HepG2 (cell line): ENCODE data around the gene LRP1-AS. TPM values are rescaled to one million over a fixed set of nuclear protein-coding genes. Genes with fewer than 3 reads are reported as not detected.

Source experiments
- ATAC-seq: fragments of 200-7000 bp; cut with Tn5 transposase; 3 replicates; pipeline ENCODE4 v1.9.1; 2020; ENCODE audit warnings: mild to moderate bottlenecking, moderate library complexity
- Bru-seq: library from RNA; stranded (reverse); fragments of 400-500 nt; gene quantifications from one replicate; lab custom pipeline; 2021; lab: Mats Ljungman, UMichigan
- BruChase-seq, 2 experiments: library from RNA; stranded (reverse); fragments of 400-500 nt; gene quantifications; one replicate each; lab custom pipeline; 2021; lab: Mats Ljungman, UMichigan
- BruUV-seq: library from RNA; stranded (reverse); fragments of 400-500 nt; replicated peaks from 2 replicates; lab custom pipeline; 2021; lab: Mats Ljungman, UMichigan
- CTCF ChIA-PET: fragments of 300-600 bp; formaldehyde crosslinking; extraction: SDS; loops from one replicate; lab custom pipeline; 2021; ENCODE audit warnings: low total read pairs, inconsistent platforms, low intra/inter-chr PET ratio; lab: Yijun Ruan, JAX
- POLR2A ChIA-PET: fragments of 350-600 bp; sonication (Branson Sonifier 250); formaldehyde crosslinking; loops from one replicate; lab custom pipeline; 2020; ENCODE audit warnings: antibody characterized with exemption, inconsistent platforms; lab: Yijun Ruan, JAX
- DNase-seq: peaks from one replicate; pipeline ENCODE4 v3.0.0-alpha.2; 2015; ENCODE audit warnings: low spot score
- FAIRE-seq: peaks from 3 replicates; lab custom pipeline; 2011; peaks lifted over from hg19 to GRCh38; lab: Jason Lieb, UNC
- H2AFZ ChIP-seq: one replicate; pipeline ENCODE4 v1.6.1; 2011; ENCODE audit warnings: low read length, inconsistent platforms
- H3K27ac ChIP-seq: fragments of 300-600 bp; 3 replicates; pipeline ENCODE4 v1.8.0; 2011; ENCODE audit warnings: mixed run types, mild to moderate bottlenecking, mixed read lengths, low read length, inconsistent platforms; ENCODE audit not compliant: insufficient read depth; ENCODE audit errors: extremely low read length
- H3K27me3 ChIP-seq, 2 experiments: fragments of 200-600 bp in 1 of 2; 2 replicates in 1 of 2; 3 replicates in 1 of 2; pipeline versions ENCODE4 v1.6.0 to v1.8.0; 2011; ENCODE audit warnings: low read length in 2 of 2, mild to moderate bottlenecking in 2 of 2, moderate library complexity in 2 of 2, inconsistent platforms in 1 of 2; ENCODE audit not compliant: insufficient read depth in 2 of 2, control insufficient read depth in 1 of 2
- H3K36me3 ChIP-seq, 2 experiments: fragments of 200-600 bp in 1 of 2; replicated peaks in 1 of 2; 2 replicates in 1 of 2; 3 replicates in 1 of 2; pipeline versions ENCODE4 v1.5.1 to v1.8.0; 2011; ENCODE audit warnings: low read length in 2 of 2, inconsistent platforms in 1 of 2; ENCODE audit not compliant: insufficient read depth in 2 of 2, control insufficient read depth in 1 of 2
- H3K4me1 ChIP-seq: 2 replicates; pipeline ENCODE4 v1.5.1; 2012; ENCODE audit warnings: low read length, inconsistent platforms; ENCODE audit not compliant: insufficient read depth
- H3K4me2 ChIP-seq: 2 replicates; pipeline ENCODE4 v1.6.0; 2011; ENCODE audit warnings: low read depth, low read length, inconsistent platforms
- H3K4me3 ChIP-seq, 3 experiments: fragments of 200-600 bp in 1 of 3; sonication (generic), shearing (Covaris generic) in 1 of 3; replicated peaks in 1 of 3; 2 replicates each; pipeline ENCODE4 v1.5.1; 2011 to 2016; ENCODE audit warnings: low read length in 3 of 3, inconsistent platforms in 2 of 3, low read depth in 2 of 3, mild to moderate bottlenecking in 2 of 3, control low read depth in 1 of 3, mixed read lengths in 1 of 3; ENCODE audit not compliant: insufficient read depth in 1 of 3
- H3K79me2 ChIP-seq: one replicate; pipeline ENCODE4 v1.6.1; 2011; ENCODE audit warnings: low read length, inconsistent platforms; ENCODE audit not compliant: insufficient read depth
- H3K9ac ChIP-seq: 2 replicates; pipeline ENCODE4 v1.6.0; 2011; ENCODE audit warnings: mild to moderate bottlenecking, low read depth, low read length, inconsistent platforms; ENCODE audit not compliant: insufficient read depth
- H3K9me3 ChIP-seq: 2 replicates; pipeline ENCODE4 v1.5.1; 2012; ENCODE audit warnings: mild to moderate bottlenecking, low read length
- H4K20me1 ChIP-seq: 2 replicates; pipeline ENCODE4 v1.6.0; 2011; ENCODE audit warnings: inconsistent platforms, mild to moderate bottlenecking, low read length, moderate library complexity; ENCODE audit not compliant: insufficient read depth
- HOXA3 ChIP-seq: sonication (generic); formaldehyde crosslinking; IDR thresholded peaks from 2 replicates; pipeline ENCODE4 v1.5.0; 2020; ENCODE audit warnings: missing genetic modification reagents
- NCOR1 ChIP-seq: fragments of 200-600 bp; sonication (generic); IDR thresholded peaks from 2 replicates; pipeline ENCODE4 v1.7.0; 2017; ENCODE audit warnings: antibody characterized with exemption, low read length, borderline replicate concordance
- REPIN1 ChIP-seq: sonication (generic); formaldehyde crosslinking; IDR thresholded peaks from 2 replicates; pipeline ENCODE4 v1.8.0; 2022; ENCODE audit warnings: missing genetic modification reagents, low read depth, mild to moderate bottlenecking, borderline replicate concordance
- ZNF605 ChIP-seq: sonication (generic); formaldehyde crosslinking; IDR thresholded peaks from 2 replicates; pipeline ENCODE4 v1.8.0; 2022; ENCODE audit warnings: mild to moderate bottlenecking, missing genetic modification reagents
- WGBS: methylation state at CpG from one replicate; pipeline ENCODE4 v1.1.6; 2017; ENCODE audit warnings: low lambda C conversion rate; 5-methylcytosine and 5-hydroxymethylcytosine counted together
- in situ Hi-C: cut with HindIII; loops from 2 replicates; pipeline ENCODE4 v1.10.0; 2017; ENCODE audit warnings: low pct_unique_long_range_greater_than_20kb; ENCODE audit not compliant: extremely low pct_ligation_motif_present
- intact Hi-C: fragments of 100-400 bp; cut with micrococcal nuclease; formaldehyde crosslinking; loops from one replicate; pipeline ENCODE4 v1.10.0; 2022; ENCODE audit not compliant: unreplicated experiment
- long read RNA-seq, 2 experiments: library from RNA in 1 of 2; library from polyadenylated mRNA in 1 of 2; stranded (forward) in 1 of 2; unstranded in 1 of 2; transcript quantifications; one replicate each; pipeline ENCODE4 v2.0.0, GENCODE V29; 2019 to 2022
- polyA minus RNA-seq, 3 experiments: library from RNA; depleted of rRNA, polyadenylated mRNA; stranded (reverse); fragments of >200 nt; gene quantifications; 2 replicates each; pipeline ENCODE4 v1.2.3, GENCODE V29; 2011; ENCODE audit warnings: low replicate concordance in 1 of 3
- polyA plus RNA-seq, 8 experiments: library from polyadenylated mRNA; depleted of rRNA in 3 of 8; stranded (reverse) in 7 of 8; unstranded in 1 of 8; fragments of >200 nt; fragmentation: Illumina TruSeq in 4 of 8; extraction: Trizol in 4 of 8; gene quantifications; 2 replicates each; pipeline versions ENCODE4 v1.2.1 to v1.2.3, GENCODE V29; 2011 to 2016; ENCODE audit warnings: low read depth in 4 of 8, missing spikeins in 1 of 8, mixed read lengths in 1 of 8; ENCODE audit not compliant: insufficient read depth in 1 of 8
- total RNA-seq, 5 experiments: library from RNA; depleted of rRNA; stranded (reverse); fragments of >200 nt; fragmentation: Illumina TruSeq; extraction: Trizol; gene quantifications; 2 replicates each; pipeline ENCODE4 v1.2.3, GENCODE V29; 2016; ENCODE audit warnings: low read depth in 1 of 5
- TF ChIP-seq, protein P1 (sequence below): IDR thresholded peaks from 2 replicates; pipeline ENCODE4 v1.6.1; 2016; ENCODE audit warnings: missing compliant biosample characterization, missing genetic modification reagents, borderline replicate concordance
- TF ChIP-seq, protein P2 (sequence below): IDR thresholded peaks from 2 replicates; pipeline ENCODE4 v1.6.1; 2016; ENCODE audit warnings: low read depth, missing genetic modification reagents, missing compliant biosample characterization
- TF ChIP-seq, protein P3 (sequence below): sonication (generic); formaldehyde crosslinking; IDR thresholded peaks from 2 replicates; pipeline ENCODE4 v1.4.0; 2020; ENCODE audit warnings: missing genetic modification reagents

Gene LRP1-AS
- not detected in 2 replicates for total RNA-seq (2016; rRNA removed; fragmentation: Illumina TruSeq; extraction: Trizol)
- not detected in 2 replicates for total RNA-seq (2016; cell fraction: cytosol; rRNA removed; fragmentation: Illumina TruSeq; extraction: Trizol; ENCODE audit: low read depth)
- total RNA-seq (2016; cell fraction: insoluble cytoplasmic fraction; rRNA removed; fragmentation: Illumina TruSeq; extraction: Trizol): not detected in 2 replicates
- not detected in 2 replicates for total RNA-seq (2016; cell fraction: membrane; rRNA removed; fragmentation: Illumina TruSeq; extraction: Trizol)
- not detected in 2 replicates for total RNA-seq (2016; cell fraction: nucleus; rRNA removed; fragmentation: Illumina TruSeq; extraction: Trizol)
- 0.20 TPM in 1 of 2 replicates, not detected in the other for polyA plus RNA-seq (2011; rRNA removed)
- not detected in 2 replicates for polyA plus RNA-seq (2011; cell fraction: cytosol; rRNA removed)
- polyA plus RNA-seq (2011; cell fraction: nucleus; rRNA removed): not detected in 2 replicates
- polyA plus RNA-seq (2012): not detected in 2 replicates
- polyA plus RNA-seq (2016; cell fraction: cytosol; fragmentation: Illumina TruSeq; extraction: Trizol; ENCODE audit: low read depth): not detected in 2 replicates
- not detected in 2 replicates for polyA plus RNA-seq (2016; cell fraction: insoluble cytoplasmic fraction; fragmentation: Illumina TruSeq; extraction: Trizol; ENCODE audit: low read depth)
- polyA plus RNA-seq (2016; cell fraction: membrane; fragmentation: Illumina TruSeq; extraction: Trizol; ENCODE audit: low read depth): not detected in 2 replicates
- polyA plus RNA-seq (2016; cell fraction: nucleus; fragmentation: Illumina TruSeq; extraction: Trizol; ENCODE audit: insufficient read depth, low read depth): not detected in 2 replicates
- not detected in 2 replicates for polyA minus RNA-seq (2011; rRNA and poly(A)+ RNA removed; ENCODE audit: low replicate concordance)
- polyA minus RNA-seq (2011; cell fraction: cytosol; rRNA and poly(A)+ RNA removed): not detected in 2 replicates
- polyA minus RNA-seq (2011; cell fraction: nucleus; rRNA and poly(A)+ RNA removed): not detected in 2 replicates
- percentile 23 among the genes with signal in this experiment for Bru-seq, nascent RNA
- BruChase-seq, experiment 1, labeled RNA remaining after a 6-hour chase: not detected
- BruChase-seq, experiment 2, labeled RNA remaining after a 2-hour chase: not detected
- long read RNA-seq, experiment 1: 0 reads
- long read RNA-seq, experiment 2: 0 reads

DNA sequence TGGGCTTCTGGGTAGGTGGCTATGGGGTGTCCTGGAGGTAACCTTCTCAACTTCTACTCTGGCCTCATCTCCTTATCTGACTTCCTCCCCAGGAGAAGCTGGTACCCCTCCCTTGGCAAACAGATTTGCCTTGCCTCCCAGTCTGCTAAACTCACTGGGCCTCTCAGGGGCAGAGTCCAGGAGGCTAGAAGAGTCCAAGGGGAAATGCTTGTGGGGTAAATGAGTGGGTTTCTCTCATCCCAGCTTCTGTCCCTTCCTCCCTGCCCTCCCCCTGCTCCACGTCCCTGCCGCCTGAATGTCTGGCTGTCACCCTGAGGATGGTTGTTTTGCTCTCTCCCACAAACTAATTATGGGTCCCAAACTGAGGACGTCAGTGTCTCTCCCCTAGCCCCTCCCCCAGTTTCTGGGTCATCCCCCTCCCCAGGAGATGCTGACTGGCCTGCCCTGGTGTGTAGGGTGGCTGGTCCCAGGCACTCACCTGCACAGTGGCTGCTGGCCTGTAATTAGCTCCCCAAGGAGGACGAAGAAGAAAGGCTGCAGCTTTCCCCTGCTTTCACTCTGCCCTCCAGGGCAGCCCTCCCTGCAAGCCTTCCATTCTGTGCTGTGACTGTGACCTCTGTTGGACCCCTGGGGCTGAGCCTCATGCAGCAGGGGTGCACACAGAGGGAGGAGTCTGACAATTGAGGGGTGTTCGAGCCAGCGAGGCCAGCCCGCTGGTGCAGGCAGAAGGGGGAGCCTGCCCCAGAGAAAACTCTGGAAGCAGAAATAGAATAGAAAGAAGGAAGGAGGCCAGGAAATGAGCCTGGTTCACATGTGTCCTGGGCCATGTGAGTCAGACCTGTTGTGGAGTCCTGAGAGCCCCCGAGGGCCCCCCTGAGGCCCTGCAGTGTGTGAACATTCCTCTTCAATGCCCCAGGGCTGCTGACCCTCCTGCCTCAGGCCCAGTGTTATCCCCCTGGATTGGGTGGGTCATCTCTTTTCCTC is at the start of gene LRP1-AS:
LRP1-AS (minus strand) TSS at position 659 of the 984 bp plus-strand sequence.
- CTCF ChIA-PET: no interaction called here
- Histone ChIP-seq H3K4me1 (peaks cover 90% of the 10 kb centered on the region), H3K27ac (peak within 1 kb of the TSS; percentile 92)
- TF ChIP-seq REPIN1 (CRISPR knock-in tag): 0 out of 2 replicates have a peak, but pooled peaks have one; percentile 48
- TF ChIP-seq, protein P1, sequence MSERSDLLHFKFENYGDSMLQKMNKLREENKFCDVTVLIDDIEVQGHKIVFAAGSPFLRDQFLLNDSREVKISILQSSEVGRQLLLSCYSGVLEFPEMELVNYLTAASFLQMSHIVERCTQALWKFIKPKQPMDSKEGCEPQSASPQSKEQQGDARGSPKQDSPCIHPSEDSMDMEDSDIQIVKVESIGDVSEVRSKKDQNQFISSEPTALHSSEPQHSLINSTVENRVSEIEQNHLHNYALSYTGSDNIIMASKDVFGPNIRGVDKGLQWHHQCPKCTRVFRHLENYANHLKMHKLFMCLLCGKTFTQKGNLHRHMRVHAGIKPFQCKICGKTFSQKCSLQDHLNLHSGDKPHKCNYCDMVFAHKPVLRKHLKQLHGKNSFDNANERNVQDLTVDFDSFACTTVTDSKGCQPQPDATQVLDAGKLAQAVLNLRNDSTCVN (CRISPR knock-in tag): peak; percentile 14; the same call in 1 of the 2 replicates
- TF ChIP-seq, protein P2, sequence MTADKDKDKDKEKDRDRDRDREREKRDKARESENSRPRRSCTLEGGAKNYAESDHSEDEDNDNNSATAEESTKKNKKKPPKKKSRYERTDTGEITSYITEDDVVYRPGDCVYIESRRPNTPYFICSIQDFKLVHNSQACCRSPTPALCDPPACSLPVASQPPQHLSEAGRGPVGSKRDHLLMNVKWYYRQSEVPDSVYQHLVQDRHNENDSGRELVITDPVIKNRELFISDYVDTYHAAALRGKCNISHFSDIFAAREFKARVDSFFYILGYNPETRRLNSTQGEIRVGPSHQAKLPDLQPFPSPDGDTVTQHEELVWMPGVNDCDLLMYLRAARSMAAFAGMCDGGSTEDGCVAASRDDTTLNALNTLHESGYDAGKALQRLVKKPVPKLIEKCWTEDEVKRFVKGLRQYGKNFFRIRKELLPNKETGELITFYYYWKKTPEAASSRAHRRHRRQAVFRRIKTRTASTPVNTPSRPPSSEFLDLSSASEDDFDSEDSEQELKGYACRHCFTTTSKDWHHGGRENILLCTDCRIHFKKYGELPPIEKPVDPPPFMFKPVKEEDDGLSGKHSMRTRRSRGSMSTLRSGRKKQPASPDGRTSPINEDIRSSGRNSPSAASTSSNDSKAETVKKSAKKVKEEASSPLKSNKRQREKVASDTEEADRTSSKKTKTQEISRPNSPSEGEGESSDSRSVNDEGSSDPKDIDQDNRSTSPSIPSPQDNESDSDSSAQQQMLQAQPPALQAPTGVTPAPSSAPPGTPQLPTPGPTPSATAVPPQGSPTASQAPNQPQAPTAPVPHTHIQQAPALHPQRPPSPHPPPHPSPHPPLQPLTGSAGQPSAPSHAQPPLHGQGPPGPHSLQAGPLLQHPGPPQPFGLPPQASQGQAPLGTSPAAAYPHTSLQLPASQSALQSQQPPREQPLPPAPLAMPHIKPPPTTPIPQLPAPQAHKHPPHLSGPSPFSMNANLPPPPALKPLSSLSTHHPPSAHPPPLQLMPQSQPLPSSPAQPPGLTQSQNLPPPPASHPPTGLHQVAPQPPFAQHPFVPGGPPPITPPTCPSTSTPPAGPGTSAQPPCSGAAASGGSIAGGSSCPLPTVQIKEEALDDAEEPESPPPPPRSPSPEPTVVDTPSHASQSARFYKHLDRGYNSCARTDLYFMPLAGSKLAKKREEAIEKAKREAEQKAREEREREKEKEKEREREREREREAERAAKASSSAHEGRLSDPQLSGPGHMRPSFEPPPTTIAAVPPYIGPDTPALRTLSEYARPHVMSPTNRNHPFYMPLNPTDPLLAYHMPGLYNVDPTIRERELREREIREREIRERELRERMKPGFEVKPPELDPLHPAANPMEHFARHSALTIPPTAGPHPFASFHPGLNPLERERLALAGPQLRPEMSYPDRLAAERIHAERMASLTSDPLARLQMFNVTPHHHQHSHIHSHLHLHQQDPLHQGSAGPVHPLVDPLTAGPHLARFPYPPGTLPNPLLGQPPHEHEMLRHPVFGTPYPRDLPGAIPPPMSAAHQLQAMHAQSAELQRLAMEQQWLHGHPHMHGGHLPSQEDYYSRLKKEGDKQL (CRISPR knock-in tag): peak; percentile 33; the same call in 1 of the 2 replicates
- TF ChIP-seq, protein P3, sequence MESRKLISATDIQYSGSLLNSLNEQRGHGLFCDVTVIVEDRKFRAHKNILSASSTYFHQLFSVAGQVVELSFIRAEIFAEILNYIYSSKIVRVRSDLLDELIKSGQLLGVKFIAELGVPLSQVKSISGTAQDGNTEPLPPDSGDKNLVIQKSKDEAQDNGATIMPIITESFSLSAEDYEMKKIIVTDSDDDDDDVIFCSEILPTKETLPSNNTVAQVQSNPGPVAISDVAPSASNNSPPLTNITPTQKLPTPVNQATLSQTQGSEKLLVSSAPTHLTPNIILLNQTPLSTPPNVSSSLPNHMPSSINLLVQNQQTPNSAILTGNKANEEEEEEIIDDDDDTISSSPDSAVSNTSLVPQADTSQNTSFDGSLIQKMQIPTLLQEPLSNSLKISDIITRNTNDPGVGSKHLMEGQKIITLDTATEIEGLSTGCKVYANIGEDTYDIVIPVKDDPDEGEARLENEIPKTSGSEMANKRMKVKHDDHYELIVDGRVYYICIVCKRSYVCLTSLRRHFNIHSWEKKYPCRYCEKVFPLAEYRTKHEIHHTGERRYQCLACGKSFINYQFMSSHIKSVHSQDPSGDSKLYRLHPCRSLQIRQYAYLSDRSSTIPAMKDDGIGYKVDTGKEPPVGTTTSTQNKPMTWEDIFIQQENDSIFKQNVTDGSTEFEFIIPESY (CRISPR knock-in tag): peak; percentile 50; the same call in 1 of the 2 replicates
- TF ChIP-seq ZNF605: peak; percentile 53; the same call in 1 of the 2 replicates
- TF ChIP-seq HOXA3 (CRISPR knock-in tag): peak; percentile 65
- TF ChIP-seq NCOR1: peak; percentile 30; the same call in 1 of the 2 replicates

More for the DNA sequence above, at the start of gene LRP1-AS:
- H3K36me3 ChIP-seq: peaks cover 25 to 37% of the 10 kb centered on the region in 2 experiments
- ATAC-seq (peak; percentile 60), DNase-seq (peak; percentile 90), FAIRE-seq (peak; percentile 95)
- in situ Hi-C loops (no loop called here), intact Hi-C loops (no loop called here)
- peak within 1 kb of the TSS; percentile 37 for H3K9ac ChIP-seq
- 42% methylated on average over 5 of the region's 8 CpGs for WGBS
- H4K20me1 ChIP-seq: no peaks in the 10 kb centered on the region
- no TSS peak for BruUV-seq
- H3K79me2 ChIP-seq: peaks cover 6% of the 10 kb centered on the region
- peak within 1 kb of the TSS in 1 of 3 experiments; percentile 35; a peak in 1 of 6 replicates for H3K4me3 ChIP-seq
- H3K4me2 ChIP-seq: peak within 1 kb of the TSS; percentile 75
- H3K27me3 ChIP-seq: no peaks in the 10 kb centered on the region
- H2AFZ ChIP-seq: no peak within 1 kb of the TSS
- POLR2A ChIA-PET: interaction anchor here (0.7 to 11.4 kb wide), 9 partner anchors 11 to 83 kb away, joined by 3 to 827 read pairs (median 10); partner anchors contain the start of genes LRP1, NAB2, SHMT2 and STAT6
- no peaks in the 10 kb centered on the region for H3K9me3 ChIP-seq
